Gastroesophageal sphincter (tissue), 4 donors: Measurements from ENCODE around the gene CCDC136. TPM values are rescaled to one million over a fixed set of nuclear protein-coding genes. Genes with fewer than 3 reads are reported as not detected.

ENCODE experiments used
- ATAC-seq: fragments of 150-250 bp; one replicate; pipeline ENCODE4 v1.9.1; 2016; ENCODE audit warnings: mild to moderate bottlenecking, moderate library complexity
- H3K27ac ChIP-seq, 4 donors: fragments of 200-600 bp; sonication (generic) in 3 of 4; 1 replicate in 3 of 4; 2 replicates in 1 of 4; pipeline ENCODE4 v1.5.1; 2016 to 2019
- H3K27me3 ChIP-seq: fragments of 200-600 bp; sonication (generic); one replicate; pipeline ENCODE4 v1.5.1; 2019
- H3K36me3 ChIP-seq, 2 donors: fragments of 200-600 bp; sonication (generic); one replicate each; pipeline ENCODE4 v1.5.1; 2019; ENCODE audit warnings: control low read depth in 1 of 2
- H3K4me1 ChIP-seq, 3 donors: fragments of 200-600 bp; sonication (generic); 1 replicate in 2 of 3; 2 replicates in 1 of 3; pipeline ENCODE4 v1.5.1; 2016 to 2019; ENCODE audit warnings: control low read depth in 2 of 3
- H3K4me3 ChIP-seq, 2 donors: fragments of 200-600 bp; sonication (generic); one replicate each; pipeline ENCODE4 v1.5.1; 2019; ENCODE audit warnings: mild to moderate bottlenecking in 1 of 2, moderate library complexity in 1 of 2
- H3K9me3 ChIP-seq, 3 donors: fragments of 200-600 bp; sonication (generic); one replicate each; pipeline ENCODE4 v1.5.1; 2017 to 2019; ENCODE audit warnings: control low read depth in 2 of 3
- EP300 ChIP-seq: sonication (generic); formaldehyde crosslinking; IDR thresholded peaks from one replicate; pipeline ENCODE4 v1.6.1; 2017; ENCODE audit warnings: antibody characterized with exemption, mild to moderate bottlenecking
- POLR2A ChIP-seq, 2 donors: fragments of 450-650 bp; IDR thresholded peaks; one replicate each; pipeline ENCODE4 v1.6.1; 2017; ENCODE audit warnings: antibody characterized with exemption in 2 of 2, mild to moderate bottlenecking in 2 of 2, moderate library complexity in 1 of 2
- POLR2AphosphoS5 ChIP-seq: sonication (generic); formaldehyde crosslinking; IDR thresholded peaks from one replicate; pipeline ENCODE4 v1.6.1; 2017; ENCODE audit warnings: antibody characterized with exemption
- WGBS, 2 donors: methylation state at CpG; one replicate each; pipeline ENCODE4 v1.1.5; 2018; ENCODE audit warnings: low coverage in 1 of 2; 5-methylcytosine and 5-hydroxymethylcytosine counted together
- total RNA-seq, 4 donors: library from RNA; depleted of rRNA; stranded (reverse); fragments of >200 nt; gene quantifications; one replicate each; pipeline ENCODE4 v1.1.0, GENCODE V29; 2016
- TF ChIP-seq, protein P1 (sequence below), 4 experiments: fragments of 200-600 bp in 2 of 4; fragments of 450-650 bp in 2 of 4; sonication (generic) in 1 of 4; IDR thresholded peaks; one replicate each; pipeline ENCODE4 v1.5.1; 2017 to 2019; ENCODE audit warnings: antibody characterized with exemption in 4 of 4, mild to moderate bottlenecking in 2 of 4, moderate library complexity in 2 of 4

Gene CCDC136
- 10 to 100 TPM; 14.5 to 46.9 (median 21.5) TPM for total RNA-seq

DNA sequence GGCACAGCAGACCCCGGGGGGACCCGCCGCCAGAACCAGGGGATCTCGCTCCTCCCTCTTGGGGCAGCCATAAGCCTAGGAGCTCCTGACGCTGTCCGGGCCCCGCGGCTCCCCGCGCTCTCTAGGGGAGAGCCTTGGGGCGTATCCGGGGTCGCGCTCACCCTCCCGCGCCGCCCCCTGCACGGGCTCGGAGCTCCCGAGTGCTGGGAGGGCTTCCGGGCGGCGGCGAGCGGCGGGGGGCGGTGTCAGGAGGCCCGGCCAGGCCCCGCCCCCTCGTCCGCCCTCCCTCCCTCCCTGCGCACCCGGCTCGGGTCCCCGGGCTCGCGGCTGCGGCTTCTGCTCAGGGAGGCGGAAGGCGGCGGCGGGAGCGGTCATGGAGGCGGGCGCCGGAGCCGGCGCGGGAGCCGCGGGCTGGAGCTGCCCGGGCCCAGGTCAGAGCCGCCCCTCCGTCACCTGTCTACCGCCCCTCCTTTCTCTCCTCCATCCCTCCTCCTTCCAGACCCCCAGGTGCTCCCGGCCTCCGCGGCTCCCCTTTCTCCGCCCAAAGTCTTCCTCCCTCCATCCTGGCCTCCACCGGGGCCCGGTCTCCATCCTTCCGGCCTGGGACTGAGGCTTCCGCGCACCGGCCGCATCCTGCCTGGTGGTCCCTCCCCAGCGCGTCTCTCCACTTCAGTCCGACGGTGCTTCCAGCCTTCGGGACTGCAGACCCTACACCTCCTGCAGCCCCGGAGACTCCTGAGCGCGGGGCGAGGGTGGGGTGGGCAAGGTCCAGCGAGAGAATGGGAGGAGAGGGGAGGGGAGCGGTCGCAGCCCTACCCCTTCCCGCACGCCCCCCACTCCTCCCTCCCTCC, at the start of gene CCDC136:
TSS of gene CCDC136 (plus strand) at position 848 of the 851 bp plus-strand sequence. CDS start 444 bp downstream, outside the sequence.
- peak; percentile 44 for TF ChIP-seq POLR2AphosphoS5
- no peak for TF ChIP-seq EP300
- peak; percentile 25 to 65 for TF ChIP-seq POLR2A (IDR thresholded peaks at IDR 0.05)
- H3K27me3 ChIP-seq, result no peaks in the 10 kb centered on the region
- H3K27ac ChIP-seq, result peak within 1 kb of the TSS; percentile 37 to 90 (median 80)
- H3K36me3 ChIP-seq, result peaks cover 0 to 8% of the 10 kb centered on the region in 2 donors
- WGBS, 2 donors, result 0% methylated on average over 13 of the region's 80 CpGs; no CpG with 5 or more reads in 1 of the 2 donors
- H3K4me3 ChIP-seq, result peak within 1 kb of the TSS; percentile 70 to 79
- H3K9me3 ChIP-seq, result no peaks in the 10 kb centered on the region
- ATAC-seq, result peak; percentile 92
- peaks cover 0 to 37% (median 17%) of the 10 kb centered on the region in 3 donors for H3K4me1 ChIP-seq

DNA sequence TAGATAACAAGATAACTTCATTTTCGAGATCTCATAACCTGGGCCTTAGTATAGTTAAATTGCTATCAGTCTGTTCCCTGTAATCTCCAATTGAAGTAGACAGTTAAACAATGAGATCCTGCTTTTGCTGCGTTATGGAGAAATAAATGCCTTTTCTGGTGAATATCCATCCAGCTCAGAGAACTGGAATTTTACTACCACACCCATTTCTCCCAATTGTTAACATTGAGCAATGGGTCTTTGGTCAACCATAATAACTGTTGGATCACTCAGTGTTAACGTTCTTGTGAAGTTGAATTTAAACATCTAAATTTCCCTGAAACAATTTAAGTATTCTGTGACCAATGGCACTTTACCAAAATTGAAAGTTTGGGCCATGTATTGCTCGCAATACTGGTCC, 49.6 kb upstream of the CCDC136 start:
- H3K27ac ChIP-seq, result peak overlapping the region in 3 of 4 donors; percentile 60 to 92 (median 91)
- 21 to 43% methylated on average over 4 of the region's 4 CpGs for WGBS, 2 donors
- ATAC-seq, result no peak
- H3K36me3 ChIP-seq, result no peaks in the 10 kb centered on the region
- H3K4me3 ChIP-seq, result no peak overlapping the region
- H3K27me3 ChIP-seq, result no peaks in the 10 kb centered on the region
- H3K4me1 ChIP-seq, result peaks cover 7 to 73% (median 8%) of the 10 kb centered on the region in 3 donors
- TF ChIP-seq POLR2AphosphoS5, result no peak
- TF ChIP-seq, protein P1, sequence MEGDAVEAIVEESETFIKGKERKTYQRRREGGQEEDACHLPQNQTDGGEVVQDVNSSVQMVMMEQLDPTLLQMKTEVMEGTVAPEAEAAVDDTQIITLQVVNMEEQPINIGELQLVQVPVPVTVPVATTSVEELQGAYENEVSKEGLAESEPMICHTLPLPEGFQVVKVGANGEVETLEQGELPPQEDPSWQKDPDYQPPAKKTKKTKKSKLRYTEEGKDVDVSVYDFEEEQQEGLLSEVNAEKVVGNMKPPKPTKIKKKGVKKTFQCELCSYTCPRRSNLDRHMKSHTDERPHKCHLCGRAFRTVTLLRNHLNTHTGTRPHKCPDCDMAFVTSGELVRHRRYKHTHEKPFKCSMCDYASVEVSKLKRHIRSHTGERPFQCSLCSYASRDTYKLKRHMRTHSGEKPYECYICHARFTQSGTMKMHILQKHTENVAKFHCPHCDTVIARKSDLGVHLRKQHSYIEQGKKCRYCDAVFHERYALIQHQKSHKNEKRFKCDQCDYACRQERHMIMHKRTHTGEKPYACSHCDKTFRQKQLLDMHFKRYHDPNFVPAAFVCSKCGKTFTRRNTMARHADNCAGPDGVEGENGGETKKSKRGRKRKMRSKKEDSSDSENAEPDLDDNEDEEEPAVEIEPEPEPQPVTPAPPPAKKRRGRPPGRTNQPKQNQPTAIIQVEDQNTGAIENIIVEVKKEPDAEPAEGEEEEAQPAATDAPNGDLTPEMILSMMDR (IDR thresholded peaks at IDR 0.05), result no peak
- TF ChIP-seq POLR2A (IDR thresholded peaks at IDR 0.05), result no peak
- TF ChIP-seq EP300, result no peak
- no peaks in the 10 kb centered on the region for H3K9me3 ChIP-seq

DNA sequence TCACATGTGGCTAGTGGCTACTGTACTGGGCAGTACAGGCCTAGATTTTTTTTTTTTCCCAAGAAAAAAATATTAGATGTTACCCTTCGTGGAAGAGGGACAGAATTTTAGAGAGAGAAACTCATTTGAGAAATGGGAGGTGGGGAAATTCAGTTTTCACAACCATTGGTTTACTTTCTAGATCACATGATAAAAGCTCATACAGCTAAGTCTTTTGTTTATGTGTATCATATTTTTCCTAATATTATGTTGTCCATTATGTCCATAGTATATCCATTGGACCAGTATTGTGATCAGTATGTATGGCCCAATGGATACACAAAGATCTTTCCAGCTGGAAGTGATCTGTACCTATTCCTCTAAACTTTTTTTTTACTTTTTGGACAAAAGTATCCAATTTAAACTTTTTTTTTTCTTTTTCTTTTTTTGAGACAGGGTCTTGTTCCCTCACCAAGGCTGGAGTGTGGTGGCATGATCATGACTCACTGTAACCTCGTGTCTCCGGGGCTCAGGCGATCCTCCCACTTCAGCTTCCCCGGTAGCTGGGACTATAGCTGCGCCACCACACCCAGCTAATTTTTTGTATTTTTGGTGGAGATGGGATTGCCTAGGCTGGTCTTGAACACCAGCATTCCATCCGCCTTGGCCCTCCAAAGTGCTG, 48.5 kb upstream of the CCDC136 start:
- Histone ChIP-seq H3K4me1 (peaks cover 7 to 77% (median 8%) of the 10 kb centered on the region in 3 donors), H3K9me3 (no peaks in the 10 kb centered on the region), H3K27ac (peak overlapping the region in 1 of 4 donors; percentile 43), H3K4me3 (no peak overlapping the region), H3K36me3 (peaks cover 0 to 6% of the 10 kb centered on the region in 2 donors), H3K27me3 (no peaks in the 10 kb centered on the region)
- TF ChIP-seq POLR2A (IDR thresholded peaks at IDR 0.05), result no peak
- TF ChIP-seq, protein P1 (IDR thresholded peaks at IDR 0.05), result no peak
- TF ChIP-seq POLR2AphosphoS5, result no peak
- no peak for TF ChIP-seq EP300
- 70 to 90% methylated on average over 1 to 3 of the region's 7 CpGs for WGBS, 2 donors
- ATAC-seq, result no peak

DNA sequence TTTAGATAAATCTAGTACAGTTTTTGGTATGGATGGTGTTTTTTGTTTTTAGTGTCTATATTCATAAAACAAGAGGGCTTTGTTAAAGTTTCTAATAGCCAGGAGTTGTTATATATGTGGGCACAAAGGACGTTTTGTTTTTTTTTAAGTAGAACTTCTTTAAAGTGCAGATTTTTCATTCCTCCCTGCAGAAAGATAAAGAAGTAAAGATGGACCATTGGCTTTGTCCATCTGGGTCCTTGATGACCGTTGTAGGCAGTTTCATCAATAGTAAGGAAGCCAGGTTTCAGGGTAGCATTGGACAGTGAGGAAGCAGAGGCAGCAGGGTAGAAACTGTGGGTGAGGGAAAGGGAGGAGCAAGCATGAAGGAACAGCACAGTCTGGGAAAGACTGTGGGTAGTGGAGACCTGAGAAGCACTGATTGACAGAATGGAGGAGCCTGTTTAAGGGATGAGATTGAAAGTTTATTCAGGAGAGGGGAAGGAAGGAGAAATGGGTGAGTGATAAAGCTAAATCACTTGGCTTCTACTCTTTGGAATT, 47.3 kb upstream of the CCDC136 start:
- no peaks in the 10 kb centered on the region for H3K9me3 ChIP-seq
- no peak for ATAC-seq
- H3K36me3 ChIP-seq, result peaks cover 0 to 17% of the 10 kb centered on the region in 2 donors
- H3K27ac ChIP-seq, result no peak overlapping the region
- no peaks in the 10 kb centered on the region for H3K27me3 ChIP-seq
- H3K4me1 ChIP-seq, result peaks cover 7 to 72% (median 8%) of the 10 kb centered on the region in 3 donors
- 50 to 60% methylated on average over 1 to 2 of the region's 2 CpGs for WGBS, 2 donors
- TF ChIP-seq POLR2AphosphoS5, result no peak
- no peak for TF ChIP-seq EP300
- TF ChIP-seq POLR2A (IDR thresholded peaks at IDR 0.05), result no peak
- no peak overlapping the region for H3K4me3 ChIP-seq

DNA sequence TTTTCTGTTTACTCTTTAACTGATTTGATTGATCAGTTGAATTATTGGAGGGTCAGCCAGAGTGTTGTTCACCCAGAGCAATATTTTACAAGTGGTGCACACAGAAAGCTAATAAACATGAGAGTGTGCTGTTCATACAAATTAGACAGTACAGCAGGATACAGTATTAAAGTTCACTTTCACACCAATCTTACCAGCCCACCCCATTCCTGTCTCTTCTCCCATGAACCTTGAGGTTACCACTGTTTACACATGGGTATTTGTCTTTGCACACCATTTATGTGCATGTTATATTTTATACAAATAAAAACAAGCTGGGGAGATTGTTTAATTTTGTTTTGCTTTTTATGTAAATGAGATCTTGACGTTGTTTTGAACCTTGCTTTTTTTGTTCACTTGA, 46.1 kb upstream of the CCDC136 start:
- Histone ChIP-seq H3K27ac (no peak overlapping the region), H3K4me3 (no peak overlapping the region), H3K4me1 (peaks cover 4 to 63% (median 5%) of the 10 kb centered on the region in 3 donors), H3K9me3 (no peaks in the 10 kb centered on the region), H3K27me3 (no peaks in the 10 kb centered on the region), H3K36me3 (peaks cover 0 to 30% of the 10 kb centered on the region in 2 donors)
- TF ChIP-seq EP300, result no peak
- TF ChIP-seq POLR2A (IDR thresholded peaks at IDR 0.05), result no peak
- TF ChIP-seq POLR2AphosphoS5, result no peak
- TF ChIP-seq, protein P1 (IDR thresholded peaks at IDR 0.05), result no peak
- no peak for ATAC-seq
- WGBS, 2 donors, result 47 to 50% methylated on average over 1 of the region's 1 CpG
